Liver (tissue), 9 donors: ENCODE data around the gene CRY1. TPM values are rescaled to one million over a fixed set of nuclear protein-coding genes. Genes with fewer than 3 reads are reported as not detected.

Source experiments
- DNase-seq: peaks from one replicate; pipeline ENCODE4 v3.0.0-alpha.2; 2017; ENCODE audit warnings: low spot score
- H3K27ac ChIP-seq, 2 donors: one replicate each; pipeline ENCODE4 v1.7.0; 2013; ENCODE audit warnings: inconsistent platforms in 2 of 2, low read length in 2 of 2, control low read depth in 1 of 2, low read depth in 1 of 2, mild to moderate bottlenecking in 1 of 2
- H3K27me3 ChIP-seq, 4 donors: one replicate each; pipeline versions ENCODE4 v1.6.1 to v1.7.0; 2013; ENCODE audit warnings: low read length in 3 of 4, inconsistent platforms in 1 of 4, mild to moderate bottlenecking in 1 of 4, moderate library complexity in 1 of 4; ENCODE audit not compliant: control insufficient read depth in 4 of 4, insufficient read depth in 4 of 4
- H3K36me3 ChIP-seq, 4 donors: one replicate each; pipeline versions ENCODE4 v1.6.1 to v1.7.0; 2013; ENCODE audit warnings: low read length in 3 of 4, mild to moderate bottlenecking in 3 of 4, low read depth in 1 of 4, moderate library complexity in 1 of 4; ENCODE audit not compliant: control insufficient read depth in 4 of 4, insufficient read depth in 3 of 4
- H3K4me1 ChIP-seq, 4 donors: one replicate each; pipeline versions ENCODE4 v1.6.1 to v1.7.0; 2013; ENCODE audit warnings: low read length in 3 of 4, mild to moderate bottlenecking in 3 of 4, moderate library complexity in 1 of 4; ENCODE audit not compliant: control insufficient read depth in 4 of 4, insufficient read depth in 4 of 4
- H3K4me3 ChIP-seq, 3 donors: one replicate each; pipeline versions ENCODE4 v1.6.1 to v1.7.0; 2013; ENCODE audit warnings: low read length in 3 of 3, control low read depth in 1 of 3, low read depth in 1 of 3, mild to moderate bottlenecking in 1 of 3
- H3K9ac ChIP-seq, 2 donors: one replicate each; pipeline ENCODE4 v1.7.0; 2013; ENCODE audit warnings: low read length in 2 of 2, mild to moderate bottlenecking in 2 of 2, moderate library complexity in 2 of 2, control low read depth in 1 of 2, low read depth in 1 of 2
- H3K9me3 ChIP-seq, 4 donors: one replicate each; pipeline versions ENCODE4 v1.6.1 to v1.7.0; 2013; ENCODE audit warnings: low read length in 3 of 4; ENCODE audit not compliant: control insufficient read depth in 4 of 4
- ATF3 ChIP-seq: IDR thresholded peaks from 2 replicates; pipeline ENCODE4 v1.6.1; 2016; ENCODE audit warnings: antibody characterized with exemption
- CTCF ChIP-seq: fragments of 150-350 bp; IDR thresholded peaks from 2 replicates; pipeline ENCODE4 v1.5.1; 2017; ENCODE audit warnings: improper control_type of control experiment, low read depth, low read length; ENCODE audit not compliant: missing input control
- EGR1 ChIP-seq, 2 donors: IDR thresholded peaks; 2 replicates each; pipeline ENCODE4 v1.6.1; 2016 to 2018; ENCODE audit warnings: antibody characterized with exemption in 2 of 2, low read depth in 2 of 2
- FOXA1 ChIP-seq: IDR thresholded peaks from 2 replicates; pipeline ENCODE4 v1.6.1; 2016; ENCODE audit warnings: antibody characterized with exemption
- FOXA2 ChIP-seq: IDR thresholded peaks from 2 replicates; pipeline ENCODE4 v1.6.1; 2016; ENCODE audit warnings: antibody characterized with exemption
- GABPA ChIP-seq, 2 donors: IDR thresholded peaks in 1 of 2; conservative IDR thresholded peaks in 1 of 2; 2 replicates each; pipeline ENCODE4 v1.6.1; 2016; ENCODE audit warnings: antibody characterized with exemption in 2 of 2, mild to moderate bottlenecking in 1 of 2, moderate library complexity in 1 of 2
- HNF4A ChIP-seq, 2 donors: conservative IDR thresholded peaks; 2 replicates each; pipeline ENCODE4 v1.6.1; 2016; ENCODE audit warnings: antibody characterized with exemption in 2 of 2, mild to moderate bottlenecking in 2 of 2
- HNF4G ChIP-seq: IDR thresholded peaks from 2 replicates; pipeline ENCODE4 v1.6.1; 2016; ENCODE audit warnings: antibody characterized with exemption
- JUND ChIP-seq, 2 donors: IDR thresholded peaks; 2 replicates each; pipeline ENCODE4 v1.6.1; 2016; ENCODE audit warnings: antibody characterized with exemption in 2 of 2
- MAX ChIP-seq: IDR thresholded peaks from 2 replicates; pipeline ENCODE4 v1.6.1; 2016; ENCODE audit warnings: antibody characterized with exemption
- NR2F2 ChIP-seq: IDR thresholded peaks from 2 replicates; pipeline ENCODE4 v1.6.1; 2016; ENCODE audit warnings: antibody characterized with exemption
- RAD21 ChIP-seq, 2 donors: IDR thresholded peaks; 2 replicates each; pipeline ENCODE4 v1.6.1; 2016; ENCODE audit warnings: antibody characterized with exemption in 2 of 2, mild to moderate bottlenecking in 2 of 2
- REST ChIP-seq: IDR thresholded peaks from 2 replicates; pipeline ENCODE4 v1.6.1; 2016; ENCODE audit warnings: antibody characterized with exemption, mild to moderate bottlenecking
- RXRA ChIP-seq, 2 donors: IDR thresholded peaks; 2 replicates each; pipeline ENCODE4 v1.6.1; 2017 to 2018; ENCODE audit warnings: antibody characterized with exemption in 2 of 2, mild to moderate bottlenecking in 1 of 2
- SP1 ChIP-seq: IDR thresholded peaks from 2 replicates; pipeline ENCODE4 v1.6.1; 2018; ENCODE audit warnings: antibody characterized with exemption, mild to moderate bottlenecking
- TAF1 ChIP-seq: conservative IDR thresholded peaks from 2 replicates; pipeline ENCODE4 v1.6.1; 2016; ENCODE audit warnings: antibody characterized with exemption, mild to moderate bottlenecking
- YY1 ChIP-seq: IDR thresholded peaks from 2 replicates; pipeline ENCODE4 v1.6.1; 2016; ENCODE audit warnings: antibody characterized with exemption, mild to moderate bottlenecking
- ZBTB33 ChIP-seq: IDR thresholded peaks from 2 replicates; pipeline ENCODE4 v1.6.1; 2016; ENCODE audit warnings: antibody characterized with exemption
- WGBS: extraction: QIAGEN DNeasy Blood & Tissue Kit; methylation state at CpG from one replicate; pipeline ENCODE4 v1.1.7; 2013; 5-methylcytosine and 5-hydroxymethylcytosine counted together
- polyA plus RNA-seq, 2 donors: library from polyadenylated mRNA; stranded (reverse) in 1 of 2; unstranded in 1 of 2; fragments of 200-250 nt in 1 of 2; fragments of >200 nt in 1 of 2; fragmentation: Nextera tagmentation in 1 of 2; extraction: Ambion mirVana in 1 of 2; gene quantifications; one replicate each; pipeline versions ENCODE4 v1.2.1 to v1.2.3, GENCODE V29; 2013 to 2015
- total RNA-seq, 2 donors: library from RNA; depleted of rRNA; stranded (reverse); fragments of >200 nt; gene quantifications; one replicate each; pipeline ENCODE4 v1.2.3, GENCODE V29; 2014
- donor health status: healthy.
- donor health status: healthy.
- donor health status: healthy.
- donor health status: healthy.
- donor health status: healthy.

The CRY1 gene
- total and polyA plus RNA-seq, 4 donors = 5.7 to 16.6 (median 10.1) TPM

GRCh38 chr12:106954462-106955376, 138.6 kb downstream of the CRY1 start (continued):
- TF ChIP-seq FOXA2 = no peak

- H3K27me3 ChIP-seq = no peaks in the 10 kb centered on the region
- peaks cover 0 to 10% (median 7%) of the 10 kb centered on the region in 4 donors for H3K4me1 ChIP-seq
- peak overlapping the region in 1 of 3 donors; percentile 98 for H3K4me3 ChIP-seq
- no peak overlapping the region for H3K9ac ChIP-seq
- 84% methylated on average over 12 of the region's 12 CpGs for WGBS
- no peak overlapping the region for H3K27ac ChIP-seq
- DNase-seq = no peak
- peaks cover 0 to 2% (median 0%) of the 10 kb centered on the region in 4 donors for H3K9me3 ChIP-seq
- H3K36me3 ChIP-seq = no peaks in the 10 kb centered on the region
- TF ChIP-seq JUND (IDR thresholded peaks at IDR 0.05) = no peak
- TF ChIP-seq ATF3 = no peak
- TF ChIP-seq FOXA1 = no peak
- TF ChIP-seq MAX = no peak
- TF ChIP-seq HNF4G = no peak
- no peak for TF ChIP-seq EGR1 (IDR thresholded peaks at IDR 0.05; ENCODE audit: low read depth in 2 of 2)
- TF ChIP-seq FOXA2 = no peak
- TF ChIP-seq REST = no peak
- no peak for TF ChIP-seq SP1
- no peak for TF ChIP-seq YY1
- TF ChIP-seq RXRA (IDR thresholded peaks at IDR 0.05) = no peak
- no peak for TF ChIP-seq NR2F2
- TF ChIP-seq HNF4A (conservative IDR thresholded peaks at IDR 0.05) = no peak
- TF ChIP-seq CTCF = no peak
- TF ChIP-seq TAF1 = no peak
- no peak for TF ChIP-seq RAD21 (IDR thresholded peaks at IDR 0.05)
- no peak for TF ChIP-seq ZBTB33
- no peak for TF ChIP-seq GABPA (IDR thresholded peaks at IDR 0.05 in 1 of 2, conservative IDR thresholded peaks at IDR 0.05 in 1 of 2)
Measured at GRCh38 chr12:106953352-106954250, 139.7 kb downstream of the CRY1 start.
